GM21737 (cell line): ENCODE data around the gene MCL1.
"Not testable (repeated sequence)": the region's sequence is repeated elsewhere in the genome, so short reads cannot be mapped to it uniquely, and the experiment has no call there.

ENCODE experiments used
- ATAC-seq: cut with Tn5 transposase; IDR thresholded peaks from one replicate; pipeline ENCODE4 v1.9.1; 2021; ENCODE audit warnings: mild to moderate bottlenecking, moderate library complexity; ENCODE audit not compliant: unreplicated experiment

MCL1 gene

DNA sequence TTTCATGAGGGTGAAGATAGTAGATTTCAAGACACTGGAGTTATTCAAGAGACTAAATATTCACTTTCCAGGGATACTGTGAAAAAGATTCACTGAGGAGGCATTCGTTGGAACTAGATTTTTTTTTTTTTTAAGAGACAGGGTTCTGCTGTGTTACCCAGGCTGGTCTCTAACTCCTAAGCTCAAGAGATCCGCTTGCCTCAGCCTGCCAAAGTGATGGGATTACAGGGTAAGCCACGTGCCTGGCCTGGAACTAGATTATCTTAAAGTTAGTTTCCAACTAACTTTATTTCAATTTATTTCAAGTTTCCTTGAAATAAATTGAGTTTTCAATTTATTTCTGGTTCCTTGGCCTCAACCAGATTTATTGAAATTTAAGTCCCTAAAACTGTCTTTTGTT lies 24.3 kb upstream of the MCL1 start:
- ATAC-seq, result no peak

GRCh38 chr1:150602372-150602771 lies 23.0 kb upstream of the MCL1 start:
- not testable (repeated sequence) for ATAC-seq

GRCh38 chr1:150601540-150601939 lies 22.1 kb upstream of the MCL1 start:
- no peak for ATAC-seq

DNA sequence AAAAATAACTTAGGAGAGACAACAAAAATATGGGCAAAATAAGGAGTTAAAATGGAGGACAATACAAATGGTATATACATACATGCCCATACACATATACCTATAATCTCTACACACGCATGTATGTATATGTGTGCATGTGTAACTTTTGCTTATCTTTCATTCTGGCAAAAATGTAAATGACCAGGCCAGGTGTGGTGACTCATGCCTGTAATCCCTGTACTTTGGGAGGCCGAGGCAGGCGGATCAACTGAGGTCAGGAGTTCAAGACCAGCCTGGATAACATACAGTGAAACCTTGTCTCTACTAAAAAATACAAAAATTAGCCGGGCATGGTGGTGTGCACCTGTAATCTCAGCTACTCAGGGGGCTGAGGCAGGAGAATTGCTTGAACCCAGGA lies 18.9 kb upstream of the MCL1 start:
- not testable (repeated sequence) for ATAC-seq

- no peak for ATAC-seq
Observed at GRCh38 chr1:150596976-150597375, 17.6 kb upstream of the MCL1 start.

GRCh38 chr1:150596095-150596892 lies 16.9 kb upstream of the MCL1 start:
- no peak for ATAC-seq

DNA sequence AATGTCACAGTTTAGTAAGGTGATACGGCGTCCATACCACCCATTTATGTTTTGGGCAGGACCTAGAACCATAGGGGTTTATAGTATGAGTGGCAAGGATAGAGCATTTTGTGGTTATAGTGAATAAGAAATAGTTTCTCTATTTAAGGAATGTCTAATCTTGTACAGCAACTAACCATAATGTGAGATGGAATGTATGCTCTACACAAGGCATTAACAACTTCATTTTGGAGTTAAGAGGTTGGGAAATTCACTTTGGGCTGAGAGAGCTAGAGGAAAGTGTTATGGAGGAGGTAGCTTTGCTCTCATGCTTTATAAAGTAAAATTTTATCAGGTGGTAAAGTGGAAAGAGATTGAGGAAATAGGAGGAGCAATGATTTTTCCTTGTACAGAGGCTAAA lies 3.0 kb upstream of the MCL1 start:
- ATAC-seq, result no peak

- not testable (repeated sequence) for ATAC-seq
Observed at GRCh38 chr1:150581962-150582361, 2.6 kb upstream of the MCL1 start.

- not testable (repeated sequence) for ATAC-seq
Observed at GRCh38 chr1:150581437-150581836, 2.0 kb upstream of the MCL1 start.

DNA sequence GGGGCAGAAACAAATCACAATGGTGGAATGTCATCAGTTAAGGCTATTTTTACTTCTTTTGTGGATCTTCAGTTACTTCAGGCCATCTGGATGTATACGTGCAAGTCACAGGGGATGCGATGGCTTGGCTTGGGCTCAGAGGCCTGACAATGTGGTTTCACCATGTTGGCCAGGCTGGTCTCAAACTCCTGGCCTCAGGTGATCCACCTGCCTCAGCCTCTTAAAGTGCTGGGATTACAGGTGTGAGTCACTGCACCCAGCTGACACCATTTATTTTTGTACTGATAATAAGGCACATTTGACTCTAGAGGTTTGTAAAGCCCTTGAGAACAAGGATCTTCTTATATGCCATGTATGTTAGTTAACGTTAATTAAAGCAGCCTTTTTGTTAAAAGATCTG lies 1.6 kb upstream of the MCL1 start:
- ATAC-seq, result not testable (repeated sequence)

DNA sequence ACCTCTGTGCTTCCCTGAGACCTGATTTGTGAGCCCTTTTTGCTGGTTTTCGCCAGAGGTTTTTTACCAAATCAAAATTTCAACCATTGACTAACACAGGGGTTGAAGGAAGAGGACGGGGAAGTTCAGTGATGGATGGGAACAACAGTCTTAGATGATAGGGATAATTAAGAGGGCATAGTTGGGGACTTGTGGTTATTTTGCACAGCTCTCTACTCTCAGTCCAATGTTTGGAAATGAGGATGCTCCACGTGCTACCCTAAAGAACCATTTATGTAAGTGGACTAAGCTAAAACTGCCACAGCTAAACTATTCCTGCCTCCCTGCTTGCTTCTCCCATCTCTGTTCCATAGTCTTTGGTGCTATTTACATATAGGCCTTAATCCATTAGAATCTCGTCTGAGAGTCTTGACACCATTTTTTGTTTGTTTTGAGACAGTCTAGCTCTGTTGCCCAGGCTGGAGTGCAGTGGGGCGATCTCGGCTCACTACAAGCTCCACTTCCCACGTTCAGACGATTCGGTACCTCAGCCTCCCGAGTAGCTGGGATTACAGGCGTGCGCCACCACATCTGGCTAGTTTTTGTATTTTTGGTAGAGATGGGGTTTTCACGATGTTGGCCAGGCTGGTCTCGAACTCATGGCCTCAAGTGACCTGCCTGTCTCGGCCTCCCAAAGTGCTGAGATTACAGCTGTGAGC lies 684 bp upstream of the MCL1 start:
- ATAC-seq, result no peak

- ATAC-seq, result no peak
Observed at GRCh38 chr1:150578272-150579109, 919 bp downstream of the MCL1 start.

DNA sequence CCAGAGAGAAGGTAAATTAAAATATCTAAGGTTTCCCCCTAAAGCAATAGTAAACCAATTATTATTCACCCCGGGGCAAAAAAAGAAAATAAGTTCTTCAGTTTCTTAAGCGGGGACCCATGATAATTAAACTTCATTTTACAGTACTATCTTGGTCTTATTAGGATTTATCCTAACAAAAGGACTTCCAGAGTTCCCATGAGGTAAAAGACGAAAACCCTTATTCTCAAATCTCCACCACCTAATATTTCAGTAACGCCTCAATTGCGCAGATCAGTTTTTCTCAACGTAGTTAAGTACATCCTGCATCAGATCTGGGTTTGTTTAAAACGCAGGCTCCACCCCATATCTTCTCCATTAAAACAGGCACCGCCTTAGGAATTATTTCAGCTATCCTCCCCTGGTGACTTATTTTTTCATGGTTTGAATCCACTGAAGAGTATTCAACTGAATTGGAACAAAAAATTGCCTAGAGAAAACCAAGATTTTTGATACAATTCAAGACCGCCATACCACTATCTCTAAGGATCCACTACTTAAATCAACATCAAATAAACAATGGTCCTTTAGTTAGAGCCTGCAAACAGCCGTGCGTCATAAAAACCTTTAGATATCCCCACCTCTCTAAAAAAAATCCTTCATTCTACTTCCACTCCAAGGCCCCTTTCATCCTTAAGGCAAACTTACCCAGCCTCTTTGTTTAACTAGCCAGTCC lies 1.7 kb downstream of the MCL1 start:
- ATAC-seq, result no peak

- ATAC-seq, result no peak
Observed at GRCh38 chr1:150576794-150577556, 2.4 kb downstream of the MCL1 start.

DNA sequence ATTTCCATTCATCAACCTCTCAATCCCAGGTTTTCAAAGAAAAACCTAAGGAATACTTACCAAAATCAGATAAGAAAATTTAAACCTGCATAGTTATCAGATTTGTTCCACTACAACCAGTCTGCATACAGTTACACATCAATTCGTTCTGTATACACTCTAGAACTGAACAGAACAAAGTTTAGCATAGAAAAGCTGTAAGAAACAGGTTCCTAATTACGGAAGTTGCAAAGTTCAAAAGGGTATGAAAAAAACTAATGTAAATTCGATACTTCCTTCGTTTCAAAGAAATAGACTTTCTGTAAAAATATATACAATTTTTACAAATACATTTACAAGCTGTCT lies 3.1 kb downstream of the MCL1 start:
- no peak for ATAC-seq

- no peak for ATAC-seq
Observed at GRCh38 chr1:150575518-150576366, 3.7 kb downstream of the MCL1 start.

- ATAC-seq, result no peak
Observed at GRCh38 chr1:150575072-150575489, 4.3 kb downstream of the MCL1 start.

- ATAC-seq, result no peak
Observed at GRCh38 chr1:150574260-150575071, 4.9 kb downstream of the MCL1 start.
